Activated CD4-positive, alpha-beta T cell treated with anti-CD3 and anti-CD28 coated beads, Interleukin-2, amount 10 ng/mL, durations not matched to agents 24 days and 14 days (primary cell): ENCODE measurements around the gene KIFC3. TPM values are rescaled to one million over a fixed set of nuclear protein-coding genes. Genes with fewer than 3 reads are reported as not detected.
"Not testable (repeated sequence)": the region's sequence is repeated elsewhere in the genome, so short reads cannot be mapped to it uniquely, and the experiment has no call there.

ENCODE experiments used
- DNase-seq: peaks from one replicate; pipeline ENCODE4 v3.0.0; 2022
- H3K27ac Mint-ChIP-seq: one replicate; pipeline ENCODE4 v1.8.0; 2022; ENCODE audit warnings: mild to moderate bottlenecking, mixed read lengths
- H3K27me3 Mint-ChIP-seq: one replicate; pipeline ENCODE4 v1.8.0; 2022; ENCODE audit warnings: mixed read lengths
- H3K36me3 Mint-ChIP-seq: one replicate; pipeline ENCODE4 v1.8.0; 2022; ENCODE audit warnings: low read depth, mild to moderate bottlenecking, mixed read lengths
- H3K4me1 Mint-ChIP-seq: one replicate; pipeline ENCODE4 v1.8.0; 2021; ENCODE audit warnings: mixed read lengths
- H3K4me3 Mint-ChIP-seq: one replicate; pipeline ENCODE4 v1.8.0; 2022; ENCODE audit warnings: mild to moderate bottlenecking, moderate library complexity, mixed read lengths
- H3K9me3 Mint-ChIP-seq: one replicate; pipeline ENCODE4 v1.8.0; 2021; ENCODE audit warnings: mixed read lengths
- intact Hi-C: fragments of 100-400 bp; cut with micrococcal nuclease; formaldehyde crosslinking; loops from one replicate; pipeline ENCODE4 v1.15.1; 2023
- total RNA-seq: library from RNA; stranded (reverse); gene quantifications from 2 replicates; pipeline ENCODE4 v1.2.3, GENCODE V29; 2022

The KIFC3 gene
- total RNA-seq, 1 donor from 2014 or later = 0.58 TPM

DNA sequence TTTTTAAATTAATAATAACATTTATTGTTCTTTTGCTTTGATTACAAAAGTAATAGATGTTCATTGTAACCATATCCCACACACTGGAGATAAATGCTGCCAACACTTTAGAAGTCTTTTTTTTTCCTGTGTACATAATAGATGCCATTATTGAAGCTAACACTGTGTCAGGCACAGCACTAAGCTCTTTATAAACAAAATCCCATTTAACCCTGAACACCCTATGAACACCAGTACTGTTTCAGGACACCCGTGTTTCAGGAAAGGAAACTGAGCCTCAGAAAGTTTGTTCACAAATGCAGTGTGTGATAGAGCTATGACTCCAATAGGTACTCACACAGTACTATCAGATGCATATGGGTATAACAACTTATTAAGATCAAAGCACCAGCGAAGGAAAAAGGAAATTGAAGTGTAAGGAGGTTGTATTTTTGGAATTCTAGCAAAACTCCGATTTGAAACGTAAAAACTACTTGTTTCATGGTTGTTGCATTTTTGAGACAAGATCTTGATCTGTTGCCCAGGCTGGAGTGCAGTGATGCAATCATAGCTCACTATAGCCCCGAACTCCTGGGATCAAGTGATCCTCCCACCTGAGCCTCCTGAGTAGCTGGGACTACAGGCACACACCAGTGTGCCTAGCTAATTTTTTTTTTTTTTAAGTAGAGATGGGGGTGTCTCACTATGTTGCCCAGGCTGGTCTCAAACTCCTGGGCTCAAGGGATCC lies 2.0 kb upstream of the KIFC3 start:
- intact Hi-C loops = loop anchor here (10.0 kb wide), 1 partner anchor 229 kb away; no protein-coding TSS in a partner anchor
- peaks cover 32% of the 10 kb centered on the region for H3K4me1 Mint-ChIP-seq
- no peaks in the 10 kb centered on the region for H3K9me3 Mint-ChIP-seq
- no peak for DNase-seq
- no peak overlapping the region for H3K4me3 Mint-ChIP-seq
- H3K27me3 Mint-ChIP-seq = peaks cover 63% of the 10 kb centered on the region
- no peaks in the 10 kb centered on the region for H3K36me3 Mint-ChIP-seq
- no peak overlapping the region for H3K27ac Mint-ChIP-seq

DNA sequence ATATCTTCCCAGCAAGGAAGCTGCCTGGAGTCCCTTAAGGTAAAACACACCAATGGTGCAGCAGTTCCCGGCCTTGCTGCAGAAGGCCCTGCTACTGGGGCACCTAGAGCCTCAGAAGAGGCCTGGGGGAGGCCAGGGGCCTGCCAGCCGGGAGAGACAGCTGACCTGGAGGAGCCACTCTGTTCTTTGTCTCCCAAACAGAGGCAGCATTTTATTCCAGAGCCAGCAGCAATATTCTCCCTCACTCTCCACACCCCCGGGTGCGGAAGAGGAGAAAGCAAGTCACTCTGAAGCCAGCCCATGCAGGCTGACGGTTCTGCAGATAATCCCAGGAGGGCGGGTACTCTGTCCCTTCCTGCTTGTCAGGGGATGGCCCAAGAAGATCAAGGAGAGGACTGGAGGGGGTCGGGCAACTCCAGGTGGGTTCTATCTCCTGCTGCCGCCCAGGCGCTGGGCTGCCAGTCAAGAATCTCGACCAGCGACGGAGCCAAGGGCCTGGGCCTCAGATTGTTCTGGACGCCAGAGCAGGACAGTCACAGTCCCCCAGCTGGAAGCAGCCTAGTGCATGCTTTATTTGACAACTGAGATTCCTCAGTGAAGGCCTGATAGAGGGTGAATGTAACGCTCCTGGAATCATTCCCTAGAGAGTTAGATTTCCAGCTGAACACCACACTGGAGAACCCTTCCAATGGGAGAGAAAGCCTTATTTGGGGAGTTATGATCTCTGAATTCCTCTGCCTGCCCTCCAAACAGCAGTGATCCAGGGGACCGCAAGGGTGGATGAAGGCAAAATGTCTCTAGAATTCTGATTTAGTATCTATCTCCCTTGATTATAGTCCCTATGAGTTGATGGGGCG lies 1.1 kb upstream of the KIFC3 start:
- H3K27ac Mint-ChIP-seq = peak overlapping the region; percentile 89
- no peak for DNase-seq

DNA sequence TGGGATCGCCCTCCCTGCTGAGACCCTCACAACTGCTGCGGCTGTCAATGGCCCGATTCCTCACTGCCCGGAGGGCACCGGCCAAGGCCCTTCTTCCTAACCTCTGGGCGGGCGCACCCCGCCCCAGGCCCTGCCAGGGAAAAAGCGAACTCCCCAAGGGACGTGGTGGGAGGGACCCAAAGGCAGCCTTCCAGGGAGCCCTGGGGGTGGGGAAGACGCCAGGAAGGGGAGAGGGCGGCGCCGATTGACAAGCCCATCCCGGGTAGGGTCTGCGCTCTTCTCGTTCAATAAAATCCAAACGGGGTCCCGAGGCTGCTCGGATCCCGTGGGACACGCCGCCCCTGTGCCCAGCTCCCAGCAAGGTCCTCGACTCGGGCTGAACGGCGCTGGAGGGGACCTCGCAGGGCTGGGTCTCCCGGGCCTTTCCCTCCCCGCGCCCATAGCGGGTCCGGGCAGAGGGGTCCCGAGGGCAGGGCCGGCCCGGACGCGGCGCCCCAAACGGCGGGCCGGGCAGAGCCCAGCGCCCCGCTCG lies 416 bp downstream of the KIFC3 start:
- Mint-ChIP-seq H3K27me3 (peaks cover 61% of the 10 kb centered on the region), H3K27ac (no peak overlapping the region), H3K4me1 (peaks cover 25% of the 10 kb centered on the region), H3K4me3 (peak overlapping the region; percentile 19), H3K9me3 (no peaks in the 10 kb centered on the region), H3K36me3 (no peaks in the 10 kb centered on the region)
- no peak for DNase-seq
- intact Hi-C loops = loop anchor here (1.0 to 10.0 kb wide), 4 partner anchors 8 to 227 kb away; partner anchors contain the start of gene KATNB1

More for the DNA sequence above, 1.1 kb upstream of the KIFC3 start:
- Mint-ChIP-seq H3K9me3 (no peaks in the 10 kb centered on the region), H3K4me3 (peak overlapping the region; percentile 87), H3K36me3 (no peaks in the 10 kb centered on the region), H3K27me3 (peaks cover 69% of the 10 kb centered on the region), H3K4me1 (peaks cover 34% of the 10 kb centered on the region)
- intact Hi-C loops = loop anchor here (2.0 to 10.0 kb wide), 3 partner anchors 67 to 229 kb away; partner anchors contain the start of gene KATNB1

DNA sequence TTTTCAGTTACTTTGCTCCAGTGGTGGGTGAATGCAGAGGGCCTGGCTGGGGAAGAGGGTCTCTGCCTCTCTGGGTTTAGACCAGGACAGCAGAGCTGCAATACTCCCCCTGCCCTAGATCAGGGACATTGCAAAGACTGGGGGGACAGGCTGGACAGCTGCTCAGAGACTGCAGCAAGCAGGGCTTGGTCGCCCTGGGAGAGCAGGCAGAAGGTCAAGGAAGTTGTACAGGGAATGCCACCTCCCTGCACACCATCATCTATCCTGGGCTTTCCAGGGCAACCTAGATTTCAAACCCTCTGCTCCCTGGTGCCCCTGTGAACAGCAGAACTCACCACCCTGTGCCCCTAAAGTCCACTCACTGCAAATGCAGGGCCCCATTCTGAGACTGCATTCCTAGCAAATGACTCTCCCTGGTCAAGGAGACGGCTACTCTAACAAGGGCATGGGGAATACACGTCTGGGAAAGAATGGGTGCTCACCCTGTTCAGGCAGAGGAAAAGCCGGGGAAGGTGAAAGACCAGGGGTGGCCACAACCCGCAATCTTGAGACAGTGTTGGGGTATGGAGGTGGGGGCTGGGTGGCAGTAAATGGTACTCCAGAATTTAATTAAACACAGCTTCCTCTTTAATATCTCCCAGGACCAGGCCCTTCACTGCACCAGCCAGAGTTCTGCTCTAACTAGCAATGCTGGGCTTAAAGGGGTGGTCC lies 1.0 kb downstream of the KIFC3 start:
- no peak for DNase-seq
- intact Hi-C loops = loop anchor here (10.0 kb wide), 1 partner anchor 226 kb away; no protein-coding TSS in a partner anchor
- peaks cover 58% of the 10 kb centered on the region for H3K27me3 Mint-ChIP-seq

DNA sequence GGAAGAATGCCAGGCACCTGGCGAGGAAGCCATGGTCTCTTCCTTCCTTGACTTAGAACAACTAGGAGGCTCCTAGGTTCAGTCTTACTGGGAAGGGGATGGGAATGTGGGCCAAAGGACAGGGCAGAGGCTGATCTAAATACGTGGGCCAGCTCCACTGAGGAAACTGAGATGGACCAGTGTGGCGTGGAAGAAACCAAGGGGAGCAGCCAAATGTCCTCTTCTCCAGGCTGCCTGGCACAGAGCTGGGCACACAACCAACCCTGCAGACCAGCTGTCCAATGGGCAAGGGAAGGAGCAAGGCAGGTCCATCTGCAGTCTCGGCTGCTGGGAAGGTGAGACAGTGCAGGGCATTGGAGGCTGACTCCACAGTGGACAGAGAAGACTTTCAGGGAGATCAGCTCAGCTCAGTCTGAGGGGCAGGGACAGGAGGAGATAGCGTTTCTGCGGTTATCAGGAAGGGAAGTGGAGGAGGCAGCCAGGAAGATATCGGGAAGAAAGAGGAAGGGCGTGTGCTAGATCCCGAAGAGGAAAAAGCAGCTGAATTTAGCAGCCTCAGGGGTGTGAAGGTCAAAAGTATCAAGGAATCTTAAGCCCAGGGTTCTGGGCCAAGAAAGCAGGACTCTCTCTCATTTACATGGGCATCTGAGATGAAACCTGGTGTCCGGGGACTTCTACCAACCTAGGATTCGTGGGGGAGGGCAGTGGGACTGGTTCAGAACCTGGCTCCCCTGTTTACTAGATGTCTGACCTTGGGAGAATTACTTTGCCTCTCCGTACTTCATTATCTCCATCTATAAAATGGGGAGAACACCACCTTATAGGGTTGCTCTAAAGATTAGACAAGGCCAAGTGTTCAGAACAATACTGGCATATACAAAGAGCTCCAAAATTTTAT lies 1.8 kb downstream of the KIFC3 start:
- intact Hi-C loops = loop anchor here (10.0 kb wide), 1 partner anchor 226 kb away; no protein-coding TSS in a partner anchor
- H3K27me3 Mint-ChIP-seq = peaks cover 52% of the 10 kb centered on the region
- no peak overlapping the region for H3K4me3 Mint-ChIP-seq
- peaks cover 24% of the 10 kb centered on the region for H3K4me1 Mint-ChIP-seq
- H3K36me3 Mint-ChIP-seq = no peaks in the 10 kb centered on the region
- DNase-seq = no peak
- no peak overlapping the region for H3K27ac Mint-ChIP-seq
- no peaks in the 10 kb centered on the region for H3K9me3 Mint-ChIP-seq

More for the DNA sequence above, 1.0 kb downstream of the KIFC3 start:
- H3K9me3 Mint-ChIP-seq = no peaks in the 10 kb centered on the region
- H3K4me3 Mint-ChIP-seq = peak overlapping the region; percentile 19
- peak overlapping the region; percentile 15 for H3K27ac Mint-ChIP-seq
- H3K36me3 Mint-ChIP-seq = no peaks in the 10 kb centered on the region
- H3K4me1 Mint-ChIP-seq = peaks cover 23% of the 10 kb centered on the region

DNA sequence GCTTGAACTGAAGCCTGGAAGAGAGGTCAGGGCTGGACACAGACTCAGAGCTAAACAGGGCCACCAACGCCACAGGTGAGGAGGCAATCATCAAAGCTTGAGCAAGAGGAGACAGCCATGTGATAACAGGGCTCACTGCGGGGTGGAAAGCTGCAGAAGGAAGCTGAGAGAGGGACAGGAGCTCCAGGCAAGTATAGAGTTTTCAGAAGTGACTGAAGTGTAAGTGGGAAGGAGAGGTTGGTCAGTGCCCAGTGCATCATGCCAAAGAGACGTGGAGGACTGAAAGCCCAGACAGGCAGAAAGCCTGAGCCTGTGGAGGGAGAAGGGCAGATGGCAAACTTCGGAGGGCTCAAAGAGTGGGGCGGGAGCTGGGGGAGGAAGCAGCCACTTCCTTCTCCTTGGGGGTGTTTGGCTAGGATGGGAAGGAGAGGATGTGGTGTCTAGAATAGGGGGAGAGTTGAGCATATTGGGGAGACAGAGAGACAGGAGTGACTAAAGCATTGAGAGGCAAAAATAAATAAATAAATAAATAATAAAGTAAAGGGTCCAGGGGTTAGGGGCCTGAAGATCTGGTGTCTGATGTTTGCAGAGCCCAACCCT lies 2.6 kb downstream of the KIFC3 start:
- no peaks in the 10 kb centered on the region for H3K9me3 Mint-ChIP-seq
- intact Hi-C loops = loop anchor here (10.0 kb wide), 1 partner anchor 225 kb away; no protein-coding TSS in a partner anchor
- H3K4me1 Mint-ChIP-seq = peaks cover 25% of the 10 kb centered on the region
- H3K27me3 Mint-ChIP-seq = peaks cover 50% of the 10 kb centered on the region
- DNase-seq = no peak
- peak overlapping the region; percentile 5 for H3K4me3 Mint-ChIP-seq
- no peaks in the 10 kb centered on the region for H3K36me3 Mint-ChIP-seq
- peak overlapping the region; percentile 56 for H3K27ac Mint-ChIP-seq

DNA sequence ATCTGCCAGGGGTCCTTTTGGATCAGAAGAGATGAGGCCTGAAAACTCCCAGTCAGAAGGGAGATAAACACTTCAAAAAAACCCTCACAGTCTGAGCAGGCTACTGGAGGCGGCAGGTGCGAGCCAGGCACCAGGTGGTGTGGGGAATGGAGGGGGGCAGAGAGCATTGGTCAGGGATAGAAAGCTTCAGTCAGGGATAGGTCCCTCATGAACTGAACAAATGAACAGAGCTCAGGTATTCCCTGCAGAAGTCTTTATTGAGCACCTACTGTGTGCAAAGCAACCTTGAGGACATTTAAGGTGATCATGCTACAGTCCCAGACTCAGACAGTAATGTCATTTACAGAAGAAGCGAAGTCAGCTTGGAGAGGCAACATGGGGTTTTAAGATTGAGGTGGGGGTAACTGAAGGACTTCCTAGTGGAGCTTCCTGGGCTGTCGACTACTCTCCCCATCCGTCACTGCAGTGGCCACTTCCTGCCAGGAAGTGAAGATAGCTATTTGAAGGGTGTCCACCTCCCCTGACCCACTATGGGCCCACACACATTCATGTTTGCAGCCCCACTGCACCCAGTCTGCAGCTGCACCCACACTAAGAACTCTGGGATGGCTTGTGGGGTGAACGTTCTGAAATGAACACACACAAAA lies 3.2 kb downstream of the KIFC3 start:
- Mint-ChIP-seq H3K27ac (no peak overlapping the region), H3K4me1 (peaks cover 25% of the 10 kb centered on the region), H3K9me3 (no peaks in the 10 kb centered on the region), H3K4me3 (no peak overlapping the region), H3K36me3 (no peaks in the 10 kb centered on the region), H3K27me3 (peaks cover 47% of the 10 kb centered on the region)
- intact Hi-C loops = no loop called here
- DNase-seq = no peak

DNA sequence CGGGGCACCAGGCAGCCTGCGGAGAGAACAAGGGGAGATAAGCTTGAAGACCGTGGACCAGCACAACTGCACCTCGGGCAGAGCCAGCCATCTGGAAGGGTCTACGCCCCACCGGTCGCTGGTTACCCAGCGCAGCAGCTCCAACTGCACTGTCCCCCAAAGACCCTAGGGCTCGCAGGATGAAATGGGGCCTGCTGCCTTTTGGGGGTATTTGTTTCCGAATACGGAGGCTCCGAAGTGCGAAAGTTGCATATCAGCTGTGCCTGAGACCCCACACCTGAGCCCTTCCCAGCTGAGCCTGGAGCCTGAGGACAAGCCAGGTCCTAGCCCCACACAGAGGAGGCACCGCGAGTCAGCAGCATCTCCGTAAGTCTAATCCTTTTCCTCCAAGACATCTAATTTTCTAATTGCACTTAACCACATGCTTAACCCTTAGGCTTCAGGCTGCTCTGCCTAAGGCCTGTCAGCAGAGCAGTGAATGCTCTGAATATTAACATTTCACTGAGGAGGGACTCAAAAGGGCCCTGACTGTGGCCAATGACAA lies 4.0 kb downstream of the KIFC3 start:
- intact Hi-C loops = no loop called here
- Mint-ChIP-seq H3K27me3 (peaks cover 42% of the 10 kb centered on the region), H3K36me3 (no peaks in the 10 kb centered on the region)

DNA sequence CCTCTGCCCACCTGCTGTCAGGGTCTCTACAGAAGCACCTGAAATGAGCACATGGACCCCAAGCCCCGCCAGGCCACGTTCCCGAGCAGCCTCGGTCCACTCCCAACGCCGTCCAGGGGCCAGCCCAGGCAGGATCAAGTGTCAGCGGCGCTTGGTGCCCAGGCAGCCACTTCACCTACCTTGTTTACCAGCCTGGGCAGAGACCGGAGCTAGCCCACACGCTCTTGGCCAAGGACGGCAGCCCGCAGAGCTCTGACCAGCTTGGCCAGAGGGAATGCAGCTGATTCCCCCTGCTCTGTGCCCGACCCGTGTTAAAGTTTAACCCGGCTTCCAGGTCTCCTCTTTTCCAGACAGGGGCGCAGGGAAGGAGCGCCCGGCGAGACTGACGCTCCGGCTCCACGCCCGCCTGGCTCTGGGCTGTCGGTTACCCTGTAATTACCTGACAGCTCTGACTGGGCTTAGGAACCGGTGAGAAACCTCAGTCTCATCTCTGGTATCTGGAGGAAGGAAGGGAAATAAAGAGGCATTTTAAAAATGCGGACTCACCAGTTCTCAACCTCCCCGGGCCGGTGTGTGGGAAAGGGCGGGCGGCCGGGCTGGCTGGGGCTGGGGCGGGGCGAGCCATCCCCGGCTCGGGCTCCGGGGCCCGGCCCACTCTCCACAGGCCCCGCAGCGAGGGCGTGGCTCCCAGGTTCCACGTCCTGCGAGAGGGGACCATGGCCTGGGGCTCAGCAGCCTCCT lies 4.6 kb downstream of the KIFC3 start:
- intact Hi-C loops = no loop called here
- DNase-seq = no peak
- H3K9me3 Mint-ChIP-seq = no peaks in the 10 kb centered on the region
- no peaks in the 10 kb centered on the region for H3K36me3 Mint-ChIP-seq
- H3K27ac Mint-ChIP-seq = no peak overlapping the region
- peaks cover 35% of the 10 kb centered on the region for H3K27me3 Mint-ChIP-seq
- H3K4me3 Mint-ChIP-seq = no peak overlapping the region
- H3K4me1 Mint-ChIP-seq = peaks cover 21% of the 10 kb centered on the region

More for the DNA sequence above, 4.0 kb downstream of the KIFC3 start:
- DNase-seq = no peak
- no peaks in the 10 kb centered on the region for H3K9me3 Mint-ChIP-seq
- no peak overlapping the region for H3K27ac Mint-ChIP-seq
- H3K4me3 Mint-ChIP-seq = no peak overlapping the region
- H3K4me1 Mint-ChIP-seq = peaks cover 25% of the 10 kb centered on the region

DNA sequence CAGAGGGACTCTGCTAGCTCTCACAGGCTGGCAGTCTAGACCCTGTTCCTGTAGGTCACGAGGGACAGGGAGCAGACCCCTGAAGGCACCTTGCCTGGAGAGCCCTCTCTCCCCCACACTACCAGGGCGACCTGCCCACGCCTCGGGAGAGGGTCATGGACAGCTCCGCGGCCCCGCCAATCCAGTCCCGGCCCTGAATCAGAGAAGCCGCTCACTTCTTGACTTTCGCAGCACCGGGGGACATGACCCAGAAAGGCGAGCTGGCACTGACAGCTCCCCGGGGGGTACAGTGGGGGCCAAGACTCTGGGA lies 5.1 kb downstream of the KIFC3 start:
- peaks cover 19% of the 10 kb centered on the region for H3K4me1 Mint-ChIP-seq

DNA sequence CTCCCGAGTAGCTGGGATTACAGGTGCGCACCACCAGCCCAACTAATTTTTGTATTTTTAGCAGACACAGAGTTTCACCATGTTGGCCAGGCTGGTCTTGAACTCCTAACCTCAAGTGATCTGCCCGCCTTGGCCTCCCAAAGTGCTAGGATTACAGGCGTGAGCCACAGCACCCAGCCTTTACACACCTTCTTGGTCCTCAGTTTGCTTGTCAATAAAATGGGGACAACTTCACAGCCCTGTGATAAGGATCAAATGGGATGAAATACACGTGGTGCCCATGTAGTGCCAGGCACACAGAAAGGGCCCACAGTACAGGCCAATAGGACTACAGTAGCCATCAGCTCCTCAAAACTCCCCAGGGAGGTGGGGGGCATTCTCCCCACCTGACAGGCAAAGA lies 6.3 kb downstream of the KIFC3 start:
- peaks cover 29% of the 10 kb centered on the region for H3K27me3 Mint-ChIP-seq
- H3K27ac Mint-ChIP-seq, DNase-seq, H3K9me3 Mint-ChIP-seq, H3K4me3 Mint-ChIP-seq, H3K36me3 Mint-ChIP-seq, intact Hi-C loops: not testable (repeated sequence)
- peaks cover 19% of the 10 kb centered on the region for H3K4me1 Mint-ChIP-seq

More for the DNA sequence above, 5.1 kb downstream of the KIFC3 start:
- Mint-ChIP-seq H3K27me3 (peaks cover 34% of the 10 kb centered on the region), H3K4me3 (no peak overlapping the region), H3K27ac (no peak overlapping the region), H3K36me3 (no peaks in the 10 kb centered on the region), H3K9me3 (no peaks in the 10 kb centered on the region)
- DNase-seq = no peak
- intact Hi-C loops = no loop called here
